Anterior cingulate cortex (tissue), 58 donors: ENCODE data around the gene OXSR1.
A peak's percentile ranks its signal among the peaks of the same experiment; 100 is the strongest.

Experiments
- DNase-seq, 58 donors: peaks; one replicate each; lab custom pipeline; 2025; lab: John Stamatoyannopoulos, UW

Gene OXSR1

GRCh38 chr3:38164952-38165721 lies at the start of gene OXSR1:
Gene OXSR1, plus strand, starts transcription at chr3:38165537. Its CDS starts 340 bp downstream, at chr3:38165877.
- peak; percentile 86 to 100 (median 98) for DNase-seq

- DNase-seq: no peak
These were observed 49.5 kb upstream of the OXSR1 start for GRCh38 chr3:38115645-38116427.

DNA sequence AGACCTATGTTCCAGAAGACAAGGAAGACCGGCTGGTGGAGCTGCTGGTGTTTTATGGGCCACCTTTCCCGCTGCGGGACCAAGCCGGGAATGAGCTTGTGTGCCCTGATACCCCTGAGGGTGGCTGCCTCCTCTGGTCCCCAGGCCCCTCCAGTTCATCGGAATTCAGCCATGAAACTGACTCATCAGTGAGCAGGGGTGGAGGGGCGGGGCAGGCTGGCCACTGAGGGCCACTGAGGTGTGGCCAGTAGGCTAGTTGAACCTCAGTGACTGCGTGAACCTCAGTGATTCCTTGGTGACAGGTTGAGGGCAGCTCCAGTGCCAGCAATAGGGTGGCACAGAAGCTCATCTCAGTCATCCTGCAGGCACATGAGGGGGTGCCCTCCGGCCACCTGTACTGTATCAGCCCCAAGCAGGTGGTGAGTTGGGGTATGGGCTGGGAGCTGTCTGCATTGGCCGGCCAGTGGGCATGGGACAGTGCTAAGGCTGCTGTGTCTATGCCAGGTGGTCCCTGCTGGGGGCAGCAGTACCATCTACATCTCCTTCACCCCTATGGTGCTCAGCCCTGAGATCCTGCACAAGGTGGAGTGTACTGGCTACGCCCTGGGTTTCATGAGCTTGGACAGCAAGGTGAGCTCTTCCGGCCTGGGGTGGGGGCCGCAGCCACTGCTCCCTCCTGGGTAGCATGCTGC lies 48.7 kb upstream of the OXSR1 start:
- DNase-seq: no peak

DNA sequence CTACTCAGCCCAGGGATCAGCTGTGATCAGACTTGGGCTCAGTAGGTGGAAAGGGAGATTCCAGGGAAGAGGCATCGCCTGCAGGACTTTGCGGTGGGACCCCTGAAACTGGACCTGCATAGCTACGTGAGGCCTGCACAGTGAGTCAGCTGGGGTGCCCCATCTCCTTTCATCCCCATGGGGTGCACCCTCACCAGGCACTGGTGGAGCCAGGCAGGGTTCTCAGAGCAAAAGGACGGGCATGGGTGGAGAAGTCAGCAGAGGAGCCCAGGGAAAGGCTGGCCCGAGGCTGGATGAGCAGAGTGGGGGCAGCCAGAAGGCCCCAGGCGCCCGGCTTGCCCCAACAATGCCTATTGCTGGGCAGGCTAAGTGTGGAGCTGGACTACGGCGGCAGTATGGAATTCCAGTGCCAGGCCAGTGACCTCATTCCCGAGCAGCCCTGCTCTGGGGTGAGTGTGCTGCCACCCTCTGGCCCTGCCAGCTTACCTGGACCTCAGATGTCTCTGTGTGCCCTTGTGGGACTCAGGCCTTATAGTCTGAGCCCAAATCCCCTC lies 48.1 kb upstream of the OXSR1 start:
- peak in 3 of 58 donors; percentile 13 to 17 (median 16) for DNase-seq

GRCh38 chr3:38117748-38118420 lies 47.5 kb upstream of the OXSR1 start:
- peak in 36 of 58 donors; percentile 7 to 51 (median 28) for DNase-seq

GRCh38 chr3:38118421-38119247 lies 46.7 kb upstream of the OXSR1 start:
- DNase-seq: peak in 1 of 58 donors; percentile 17

DNA sequence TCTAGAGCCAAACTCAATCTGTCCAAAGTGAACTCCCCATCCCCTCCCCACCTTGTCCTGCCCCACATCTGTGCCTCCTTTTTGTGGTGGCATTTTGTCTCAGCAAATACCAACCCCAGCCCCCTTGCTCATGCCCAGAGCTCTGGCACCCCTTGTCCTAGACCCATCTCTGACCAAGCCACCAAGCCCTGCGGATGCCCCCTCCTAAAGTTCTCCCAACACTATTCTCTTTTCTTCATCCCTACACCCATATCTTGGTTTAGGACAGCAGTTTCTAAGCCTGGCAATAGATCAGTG lies 46.1 kb upstream of the OXSR1 start:
- no peak for DNase-seq

DNA sequence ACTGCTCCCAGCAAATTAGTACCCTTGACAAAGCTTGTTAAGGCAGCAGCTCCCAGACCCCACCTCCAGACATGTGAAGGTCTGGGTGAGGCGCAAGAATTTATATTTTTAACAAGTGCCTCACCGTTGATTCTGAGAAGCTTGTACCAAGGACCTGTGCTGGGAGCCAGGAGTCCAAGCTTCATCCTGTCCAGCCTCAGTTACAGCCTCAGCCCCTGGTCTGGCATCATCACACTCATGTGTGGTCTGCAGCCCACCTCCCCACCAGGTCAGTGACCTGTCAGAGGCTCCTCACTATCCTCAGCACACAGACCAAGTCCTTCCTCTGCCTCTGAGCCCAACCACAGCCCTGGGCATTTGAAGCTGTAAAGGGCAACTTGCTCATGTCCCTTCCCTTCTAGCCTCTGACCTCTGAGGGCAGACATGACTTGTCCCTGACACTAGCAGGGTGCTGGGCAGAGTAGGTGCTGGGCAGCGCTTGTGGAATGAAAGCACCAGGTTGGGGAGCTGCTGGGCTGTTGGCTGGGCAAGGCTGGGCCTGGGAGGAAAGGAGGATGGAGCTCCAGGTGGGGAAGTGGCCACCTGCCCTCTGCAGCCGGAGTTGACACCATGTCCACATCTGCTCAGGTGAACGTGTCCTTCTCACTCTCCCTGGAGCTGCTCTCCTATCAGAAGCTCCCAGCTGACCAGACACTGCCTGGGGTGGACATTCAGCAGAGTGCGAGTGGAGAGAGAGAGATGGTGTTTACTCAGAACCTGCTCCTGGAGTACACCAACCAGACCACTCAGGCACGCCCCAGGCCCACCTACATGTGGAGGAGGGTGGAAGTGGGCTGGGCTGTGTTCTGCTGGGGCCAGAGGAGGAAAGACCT lies 45.3 kb upstream of the OXSR1 start:
- no peak for DNase-seq

- no peak for DNase-seq
These were observed 44.5 kb upstream of the OXSR1 start for GRCh38 chr3:38120693-38121450.

DNA sequence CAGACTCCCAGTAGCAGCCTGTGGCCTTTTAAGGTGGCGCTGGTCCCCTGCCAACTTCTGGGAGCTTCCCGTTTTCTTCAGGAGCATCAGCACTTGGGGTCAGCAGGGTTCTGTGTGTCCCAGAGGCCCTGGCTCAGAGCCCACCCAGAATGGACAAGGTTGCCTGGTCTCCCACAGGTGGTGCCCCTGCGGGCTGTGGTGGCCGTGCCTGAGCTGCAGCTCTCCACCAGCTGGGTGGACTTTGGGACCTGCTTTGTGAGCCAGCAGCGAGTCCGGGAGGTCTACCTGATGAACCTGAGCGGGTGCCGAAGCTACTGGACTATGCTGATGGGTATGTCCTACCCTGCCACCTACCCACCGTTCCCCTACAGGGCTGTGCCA lies 43.9 kb upstream of the OXSR1 start:
- DNase-seq: peak in 1 of 58 donors; percentile 9

- no peak for DNase-seq
These were observed 43.4 kb upstream of the OXSR1 start for GRCh38 chr3:38121832-38122461.

DNA sequence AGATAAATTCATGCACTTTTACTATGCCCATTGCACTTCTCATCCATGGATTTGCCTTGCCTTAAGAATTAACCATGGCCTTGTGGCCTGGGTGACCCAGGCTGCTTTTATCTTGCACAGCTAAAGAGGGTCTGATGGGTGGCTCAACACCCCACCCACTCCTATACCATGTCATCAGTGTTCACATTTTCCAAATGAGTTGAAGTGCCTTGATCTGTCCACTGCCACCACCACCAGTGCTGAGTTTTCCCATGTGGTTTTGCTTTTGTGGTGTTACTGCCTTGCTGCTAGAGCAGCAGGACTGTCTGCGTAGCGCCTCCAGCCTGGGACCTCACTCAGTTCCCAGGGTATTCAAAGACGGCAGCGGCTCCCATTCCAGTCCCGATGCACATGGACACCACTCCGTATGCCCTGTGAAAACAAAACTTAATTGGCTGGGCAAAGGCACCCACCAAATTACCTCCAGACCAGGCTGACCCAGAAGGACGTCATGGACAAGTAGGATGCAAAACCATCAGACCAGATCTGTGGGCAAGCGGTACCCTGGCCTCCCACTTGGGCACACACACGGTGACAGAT lies 42.5 kb upstream of the OXSR1 start:
- DNase-seq: no peak

GRCh38 chr3:38124324-38125122 lies 40.8 kb upstream of the OXSR1 start:
- DNase-seq: no peak

- no peak for DNase-seq
These were observed 39.8 kb upstream of the OXSR1 start for GRCh38 chr3:38125305-38126120.
